Vagina (tissue), 2 donors: ENCODE measurements around the gene PHF8. TPM values are rescaled to one million over a fixed set of nuclear protein-coding genes. Genes with fewer than 3 reads are reported as not detected.

Experiments
- DNase-seq, 2 donors: peaks; one replicate each; pipeline ENCODE4 v3.0.0-alpha.2; 2017; ENCODE audit errors: extremely low spot score in 2 of 2
- H3K27ac ChIP-seq: fragments of 200-600 bp; sonication (generic); one replicate; pipeline ENCODE4 v1.5.1; 2019
- H3K27me3 ChIP-seq: fragments of 200-600 bp; sonication (generic); one replicate; pipeline ENCODE4 v1.5.1; 2019
- H3K36me3 ChIP-seq, 2 donors: fragments of 200-600 bp; sonication (generic); one replicate each; pipeline ENCODE4 v1.5.1; 2017 to 2019
- H3K4me1 ChIP-seq: fragments of 200-600 bp; sonication (generic); one replicate; pipeline ENCODE4 v1.5.1; 2019
- H3K4me3 ChIP-seq, 2 donors: fragments of 200-600 bp; sonication (generic); 1 replicate in 1 of 2; 2 replicates in 1 of 2; pipeline ENCODE4 v1.5.1; 2016 to 2019
- H3K9me3 ChIP-seq: fragments of 200-600 bp; sonication (generic); one replicate; pipeline ENCODE4 v1.5.1; 2019
- POLR2A ChIP-seq, 2 donors: fragments of 450-650 bp; IDR thresholded peaks; one replicate each; pipeline ENCODE4 v1.6.1; 2017; ENCODE audit warnings: antibody characterized with exemption in 2 of 2, mild to moderate bottlenecking in 2 of 2, moderate library complexity in 2 of 2
- POLR2AphosphoS5 ChIP-seq, 2 donors: sonication (generic); formaldehyde crosslinking; IDR thresholded peaks; one replicate each; pipeline ENCODE4 v1.9.0; 2017; ENCODE audit warnings: antibody characterized with exemption in 2 of 2, mild to moderate bottlenecking in 2 of 2, low read depth in 1 of 2; ENCODE audit not compliant: insufficient read depth in 1 of 2
- intact Hi-C: fragments of 100-400 bp; cut with DNase I; formaldehyde crosslinking; loops from one replicate; pipeline ENCODE4 v1.15.1; 2023
- total RNA-seq: library from RNA; depleted of rRNA; stranded (reverse); fragments of >200 nt; gene quantifications from one replicate; pipeline ENCODE4 v1.2.3, GENCODE V29; 2016
- TF ChIP-seq, protein P1 (sequence below), 3 experiments: fragments of 450-650 bp in 2 of 3; fragments of 200-600 bp in 1 of 3; sonication (generic) in 1 of 3; IDR thresholded peaks; one replicate each; pipeline ENCODE4 v1.5.1; 2017 to 2019; ENCODE audit warnings: antibody characterized with exemption in 3 of 3, mild to moderate bottlenecking in 2 of 3, moderate library complexity in 2 of 3

Gene PHF8
- total RNA-seq, 1 donor from 2014 or later: 33.9 TPM

DNA sequence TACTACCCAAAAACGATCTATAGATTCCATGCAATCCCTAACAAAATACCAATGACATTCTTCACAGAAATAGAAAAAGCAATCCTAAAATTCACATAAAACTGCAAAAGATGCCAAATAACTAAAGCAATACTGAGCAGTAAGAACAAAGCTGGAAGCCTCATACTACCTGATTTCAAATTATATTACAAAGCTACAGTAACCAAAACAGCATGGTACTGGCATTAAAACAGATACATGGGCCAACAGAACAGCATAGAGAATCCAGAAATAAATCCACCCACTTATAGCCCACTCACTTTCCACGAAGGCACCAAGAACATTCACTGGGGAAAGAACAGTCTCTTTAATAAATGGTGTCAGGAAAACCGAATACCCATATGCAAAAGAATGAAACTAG, 74.7 kb downstream of the PHF8 start:
- Histone ChIP-seq H3K4me3 (no peak overlapping the region), H3K36me3 (peaks cover 0 to 14% of the 10 kb centered on the region in 2 donors), H3K4me1 (no peaks in the 10 kb centered on the region), H3K27ac (no peak overlapping the region), H3K27me3 (no peaks in the 10 kb centered on the region), H3K9me3 (no peaks in the 10 kb centered on the region)
- intact Hi-C loops: no loop called here
- no peak for DNase-seq
- TF ChIP-seq POLR2A (IDR thresholded peaks at IDR 0.05) (no peak), POLR2AphosphoS5 (IDR thresholded peaks at IDR 0.05; ENCODE audit: insufficient read depth in 1 of 2, low read depth in 1 of 2) (no peak)
- TF ChIP-seq, protein P1, sequence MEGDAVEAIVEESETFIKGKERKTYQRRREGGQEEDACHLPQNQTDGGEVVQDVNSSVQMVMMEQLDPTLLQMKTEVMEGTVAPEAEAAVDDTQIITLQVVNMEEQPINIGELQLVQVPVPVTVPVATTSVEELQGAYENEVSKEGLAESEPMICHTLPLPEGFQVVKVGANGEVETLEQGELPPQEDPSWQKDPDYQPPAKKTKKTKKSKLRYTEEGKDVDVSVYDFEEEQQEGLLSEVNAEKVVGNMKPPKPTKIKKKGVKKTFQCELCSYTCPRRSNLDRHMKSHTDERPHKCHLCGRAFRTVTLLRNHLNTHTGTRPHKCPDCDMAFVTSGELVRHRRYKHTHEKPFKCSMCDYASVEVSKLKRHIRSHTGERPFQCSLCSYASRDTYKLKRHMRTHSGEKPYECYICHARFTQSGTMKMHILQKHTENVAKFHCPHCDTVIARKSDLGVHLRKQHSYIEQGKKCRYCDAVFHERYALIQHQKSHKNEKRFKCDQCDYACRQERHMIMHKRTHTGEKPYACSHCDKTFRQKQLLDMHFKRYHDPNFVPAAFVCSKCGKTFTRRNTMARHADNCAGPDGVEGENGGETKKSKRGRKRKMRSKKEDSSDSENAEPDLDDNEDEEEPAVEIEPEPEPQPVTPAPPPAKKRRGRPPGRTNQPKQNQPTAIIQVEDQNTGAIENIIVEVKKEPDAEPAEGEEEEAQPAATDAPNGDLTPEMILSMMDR (IDR thresholded peaks at IDR 0.05): no peak

DNA sequence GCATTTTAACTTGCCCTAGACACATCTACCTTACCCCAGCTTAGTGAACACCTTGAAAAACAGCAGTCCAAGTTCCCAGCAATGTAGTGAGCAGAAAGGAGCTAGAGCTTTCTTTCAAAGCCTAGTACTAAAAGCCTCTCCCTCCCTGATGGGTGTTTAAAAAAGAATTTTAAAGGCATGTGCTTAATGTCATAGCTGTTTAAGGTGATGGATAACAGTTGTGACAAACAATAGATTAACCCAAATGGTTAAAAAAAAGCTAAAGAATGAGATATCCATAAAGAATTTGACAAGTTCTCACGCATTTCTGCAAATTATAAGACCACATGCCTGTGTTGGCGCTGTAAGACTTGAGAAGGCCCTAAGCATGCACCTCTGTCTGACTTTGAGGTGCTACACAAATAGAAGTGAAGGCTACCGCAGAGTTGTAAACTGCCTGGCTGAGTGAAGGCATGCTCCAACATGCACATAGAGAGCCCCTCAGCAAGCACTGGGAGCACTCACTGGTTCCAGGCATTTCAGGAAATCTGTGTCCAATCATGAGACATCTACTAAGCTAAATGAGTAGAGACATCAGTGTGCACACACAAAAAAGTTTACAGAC, 94.0 kb downstream of the PHF8 start:
- Histone ChIP-seq H3K36me3 (peaks cover 0 to 14% of the 10 kb centered on the region in 2 donors), H3K4me1 (no peaks in the 10 kb centered on the region), H3K9me3 (no peaks in the 10 kb centered on the region), H3K27me3 (no peaks in the 10 kb centered on the region), H3K4me3 (no peak overlapping the region), H3K27ac (no peak overlapping the region)
- DNase-seq: no peak
- TF ChIP-seq POLR2A (IDR thresholded peaks at IDR 0.05) (no peak), POLR2AphosphoS5 (IDR thresholded peaks at IDR 0.05; ENCODE audit: insufficient read depth in 1 of 2, low read depth in 1 of 2) (no peak)
- TF ChIP-seq, protein P1 (IDR thresholded peaks at IDR 0.05): no peak
- intact Hi-C loops: no loop called here

DNA sequence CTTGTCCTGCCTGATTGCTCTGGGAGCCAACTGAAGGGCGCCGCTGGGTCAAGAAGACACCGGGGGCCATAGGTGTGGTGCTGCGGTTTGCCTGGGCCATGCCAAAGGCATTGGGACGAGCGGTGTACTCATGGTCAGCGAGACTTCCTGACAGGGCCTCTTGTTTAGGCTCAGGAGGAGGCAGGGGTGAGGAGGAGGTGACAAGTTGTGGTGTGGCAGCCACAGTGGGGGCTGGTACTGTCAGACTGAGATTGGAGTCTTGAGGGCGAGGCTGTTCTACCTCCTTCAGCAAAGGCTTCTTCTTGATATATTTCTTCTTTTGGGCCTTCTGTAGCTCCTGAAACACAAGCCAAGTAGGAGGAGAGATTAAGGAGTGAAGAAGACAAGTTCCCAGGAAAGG, 104.1 kb downstream of the PHF8 start:
- peaks cover 0 to 30% of the 10 kb centered on the region in 2 donors for H3K36me3 ChIP-seq
- intact Hi-C loops: no loop called here
- DNase-seq: no peak

DNA sequence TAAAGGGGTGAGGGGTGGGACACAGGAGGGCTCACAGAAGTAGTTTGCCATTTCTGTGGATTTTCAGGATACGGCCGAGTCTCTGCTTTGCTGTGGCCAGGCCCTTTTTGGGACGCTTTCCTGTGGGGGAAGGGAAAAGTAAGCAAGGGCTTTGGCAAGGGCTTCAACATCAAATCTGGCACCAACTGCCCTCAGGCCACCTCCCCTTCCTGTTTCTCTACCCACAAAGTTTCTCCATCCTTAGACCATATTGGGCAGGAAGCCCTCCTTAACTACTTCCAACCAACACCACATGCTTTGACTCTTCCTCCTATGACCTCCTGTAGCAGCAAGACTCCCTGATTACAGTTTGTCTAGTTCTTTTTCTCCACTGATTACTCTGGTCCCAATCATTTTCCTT, 105.1 kb downstream of the PHF8 start:
- no peaks in the 10 kb centered on the region for H3K4me1 ChIP-seq
- peaks cover 0 to 27% of the 10 kb centered on the region in 2 donors for H3K36me3 ChIP-seq
- no peak overlapping the region for H3K4me3 ChIP-seq

More for the DNA sequence above, 104.1 kb downstream of the PHF8 start:
- no peak overlapping the region for H3K4me3 ChIP-seq
- H3K4me1 ChIP-seq: no peaks in the 10 kb centered on the region
- no peaks in the 10 kb centered on the region for H3K27me3 ChIP-seq
- no peaks in the 10 kb centered on the region for H3K9me3 ChIP-seq
- no peak overlapping the region for H3K27ac ChIP-seq
- TF ChIP-seq, protein P1 (IDR thresholded peaks at IDR 0.05): no peak

DNA sequence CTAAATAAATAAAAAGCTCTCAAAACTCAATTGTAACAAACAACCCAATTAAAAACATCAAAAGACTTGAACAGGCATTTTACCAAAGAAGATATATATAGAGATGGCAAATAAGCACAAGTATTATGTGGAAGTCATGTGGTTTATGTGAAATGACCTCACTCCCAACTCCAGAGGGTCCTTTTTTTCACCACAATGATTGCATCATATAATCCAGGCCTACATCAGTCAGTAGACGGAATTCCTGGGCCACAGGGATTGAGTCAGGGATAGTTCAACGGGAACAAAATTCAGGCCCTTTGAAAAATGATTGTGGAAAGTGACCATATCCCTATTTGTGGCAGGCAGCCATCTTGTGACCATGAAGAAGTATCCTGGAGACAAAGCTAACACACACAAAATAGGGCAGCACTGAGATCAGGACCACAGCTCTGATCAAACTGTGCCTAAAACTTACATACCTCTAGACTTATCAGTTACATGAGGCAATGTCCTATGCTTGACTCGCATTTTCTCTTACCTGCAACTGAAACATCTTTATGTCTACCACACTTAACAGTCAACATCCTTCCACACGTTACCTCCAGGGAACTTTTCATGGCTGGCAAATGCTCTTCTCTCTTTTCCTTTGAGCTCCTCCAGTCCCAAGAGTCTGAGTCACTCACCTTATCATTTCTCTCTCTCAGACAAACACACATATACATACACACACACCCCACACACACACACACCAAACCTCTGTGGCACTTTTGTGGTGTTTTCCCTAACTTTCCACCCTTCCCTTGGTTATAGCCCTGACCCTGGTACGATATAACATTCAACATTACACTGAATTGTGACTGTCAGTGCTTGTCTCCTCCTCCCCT, 113.5 kb downstream of the PHF8 start:
- Histone ChIP-seq H3K27me3 (no peaks in the 10 kb centered on the region), H3K9me3 (no peaks in the 10 kb centered on the region), H3K36me3 (no peaks in the 10 kb centered on the region), H3K27ac (no peak overlapping the region), H3K4me1 (no peaks in the 10 kb centered on the region), H3K4me3 (no peak overlapping the region)
- intact Hi-C loops: no loop called here
- no peak for DNase-seq
- TF ChIP-seq, protein P1 (IDR thresholded peaks at IDR 0.05): no peak
- no peak for TF ChIP-seq POLR2A (IDR thresholded peaks at IDR 0.05)
- TF ChIP-seq POLR2AphosphoS5 (IDR thresholded peaks at IDR 0.05; ENCODE audit: insufficient read depth in 1 of 2, low read depth in 1 of 2): no peak

More for the DNA sequence above, 105.1 kb downstream of the PHF8 start:
- TF ChIP-seq POLR2AphosphoS5 (IDR thresholded peaks at IDR 0.05; ENCODE audit: insufficient read depth in 1 of 2, low read depth in 1 of 2): no peak
- no peak for TF ChIP-seq POLR2A (IDR thresholded peaks at IDR 0.05)
- H3K27ac ChIP-seq: no peak overlapping the region
- intact Hi-C loops: no loop called here
- no peaks in the 10 kb centered on the region for H3K27me3 ChIP-seq
- DNase-seq: no peak
- H3K9me3 ChIP-seq: no peaks in the 10 kb centered on the region
